Activated CD4-positive, alpha-beta T cell treated with anti-CD3 and anti-CD28 coated beads, Interleukin-2, amount 10 ng/mL, durations not matched to agents 24 days and 14 days (primary cell): ENCODE measurements around the gene ITGAX. TPM values are rescaled to one million over a fixed set of nuclear protein-coding genes. Genes with fewer than 3 reads are reported as not detected.
"Not testable (repeated sequence)": the region's sequence is repeated elsewhere in the genome, so short reads cannot be mapped to it uniquely, and the experiment has no call there.

Experiments
- DNase-seq: peaks from one replicate; pipeline ENCODE4 v3.0.0; 2022
- H3K27ac Mint-ChIP-seq: one replicate; pipeline ENCODE4 v1.8.0; 2022; ENCODE audit warnings: mild to moderate bottlenecking, mixed read lengths
- H3K27me3 Mint-ChIP-seq: one replicate; pipeline ENCODE4 v1.8.0; 2022; ENCODE audit warnings: mixed read lengths
- H3K36me3 Mint-ChIP-seq: one replicate; pipeline ENCODE4 v1.8.0; 2022; ENCODE audit warnings: low read depth, mild to moderate bottlenecking, mixed read lengths
- H3K4me1 Mint-ChIP-seq: one replicate; pipeline ENCODE4 v1.8.0; 2021; ENCODE audit warnings: mixed read lengths
- H3K4me3 Mint-ChIP-seq: one replicate; pipeline ENCODE4 v1.8.0; 2022; ENCODE audit warnings: mild to moderate bottlenecking, moderate library complexity, mixed read lengths
- H3K9me3 Mint-ChIP-seq: one replicate; pipeline ENCODE4 v1.8.0; 2021; ENCODE audit warnings: mixed read lengths
- intact Hi-C: fragments of 100-400 bp; cut with micrococcal nuclease; formaldehyde crosslinking; loops from one replicate; pipeline ENCODE4 v1.15.1; 2023
- total RNA-seq: library from RNA; stranded (reverse); gene quantifications from 2 replicates; pipeline ENCODE4 v1.2.3, GENCODE V29; 2022

The ITGAX gene
- 44.3 and 45.9 TPM in 2 replicates for total RNA-seq

GRCh38 chr16:31354394-31355291, at the start of gene ITGAX:
TSS of gene ITGAX (plus strand) at chr16:31355176. CDS start at chr16:31355255, 79 bp downstream.
- Mint-ChIP-seq H3K27ac (peak within 1 kb of the TSS; percentile 95), H3K9me3 (no peaks in the 10 kb centered on the region), H3K36me3 (peaks cover 2% of the 10 kb centered on the region), H3K4me3 (peak within 1 kb of the TSS; percentile 91), H3K4me1 (peaks cover 56% of the 10 kb centered on the region), H3K27me3 (no peaks in the 10 kb centered on the region)
- peak; percentile 92 for DNase-seq
- intact Hi-C loops: loop anchor here (1.0 to 10.0 kb wide), 6 partner anchors 32 to 520 kb away; partner anchors contain the start of gene ZNF267

DNA sequence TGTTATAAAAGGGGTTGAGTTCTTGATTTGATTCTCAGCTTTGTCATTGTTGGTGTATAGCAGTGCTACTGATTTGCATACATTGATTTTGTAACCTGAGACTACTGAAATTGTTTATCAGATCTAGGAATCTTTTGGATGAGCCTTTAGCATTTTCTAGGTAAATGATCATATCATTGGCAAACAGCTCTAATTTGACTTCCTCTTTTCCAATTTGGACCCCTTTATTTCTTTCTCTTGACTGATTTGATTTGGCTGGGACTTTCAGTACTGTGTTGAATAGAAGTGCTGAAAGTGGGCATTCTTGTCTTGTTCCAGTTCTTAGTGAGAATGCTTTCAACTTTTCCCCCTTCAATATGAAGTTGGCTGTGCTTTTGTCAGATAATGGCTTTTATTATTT, 49.8 kb upstream of the ITGAX start:
- H3K9me3 Mint-ChIP-seq: no peaks in the 10 kb centered on the region
- no peak overlapping the region for H3K27ac Mint-ChIP-seq
- DNase-seq: no peak
- intact Hi-C loops: no loop called here
- H3K27me3 Mint-ChIP-seq: peaks cover 35% of the 10 kb centered on the region
- peaks cover 8% of the 10 kb centered on the region for H3K4me1 Mint-ChIP-seq
- peaks cover 15% of the 10 kb centered on the region for H3K36me3 Mint-ChIP-seq
- no peak overlapping the region for H3K4me3 Mint-ChIP-seq

DNA sequence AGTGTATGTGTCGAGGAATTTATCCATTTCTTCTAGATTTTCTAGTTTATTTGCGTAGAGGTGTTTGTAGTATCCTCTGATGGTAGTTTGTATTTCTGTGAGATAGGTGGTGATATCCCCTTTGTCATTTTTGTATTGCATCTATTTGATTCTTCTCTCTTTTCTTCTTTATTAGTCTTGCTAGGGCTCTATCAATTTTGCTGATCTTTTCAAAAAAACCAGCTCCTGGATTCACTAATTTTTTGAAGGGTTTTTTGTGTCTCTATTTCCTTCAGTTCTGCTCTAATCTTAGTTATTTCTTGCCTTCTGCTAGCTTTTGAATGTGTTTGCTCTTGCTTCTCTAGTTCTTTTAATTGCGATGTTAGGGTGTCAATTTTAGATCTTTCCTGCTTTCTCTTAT, 46.6 kb upstream of the ITGAX start:
- H3K27ac Mint-ChIP-seq, H3K4me1 Mint-ChIP-seq, H3K4me3 Mint-ChIP-seq, intact Hi-C loops, DNase-seq, H3K9me3 Mint-ChIP-seq: not testable (repeated sequence)
- H3K27me3 Mint-ChIP-seq: peaks cover 33% of the 10 kb centered on the region
- H3K36me3 Mint-ChIP-seq: peaks cover 24% of the 10 kb centered on the region

DNA sequence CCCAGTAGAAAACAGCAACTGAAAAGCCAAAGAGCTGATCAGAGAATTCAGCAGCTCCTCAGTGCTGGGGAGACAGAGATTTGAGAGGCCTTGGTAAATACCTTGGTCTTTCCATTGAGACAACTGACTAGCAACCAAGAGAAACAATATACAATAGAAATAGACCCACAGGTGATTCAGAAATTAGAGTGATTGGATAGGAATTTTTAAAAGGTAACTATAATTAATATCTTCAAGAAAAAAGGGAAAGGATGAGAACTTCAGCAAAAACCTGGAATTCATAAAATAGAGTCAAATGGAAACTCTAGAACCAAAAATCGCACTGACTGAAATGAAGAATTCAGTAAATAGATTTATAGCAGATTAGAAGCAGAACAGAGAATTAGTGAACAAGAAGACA, 32.5 kb upstream of the ITGAX start:
- Mint-ChIP-seq H3K27me3 (peaks cover 9% of the 10 kb centered on the region), H3K4me3 (no peak overlapping the region), H3K36me3 (peaks cover 42% of the 10 kb centered on the region), H3K9me3 (peaks cover 12% of the 10 kb centered on the region), H3K27ac (no peak overlapping the region), H3K4me1 (peaks cover under 1% of the 10 kb centered on the region)
- DNase-seq: no peak
- intact Hi-C loops: no loop called here

DNA sequence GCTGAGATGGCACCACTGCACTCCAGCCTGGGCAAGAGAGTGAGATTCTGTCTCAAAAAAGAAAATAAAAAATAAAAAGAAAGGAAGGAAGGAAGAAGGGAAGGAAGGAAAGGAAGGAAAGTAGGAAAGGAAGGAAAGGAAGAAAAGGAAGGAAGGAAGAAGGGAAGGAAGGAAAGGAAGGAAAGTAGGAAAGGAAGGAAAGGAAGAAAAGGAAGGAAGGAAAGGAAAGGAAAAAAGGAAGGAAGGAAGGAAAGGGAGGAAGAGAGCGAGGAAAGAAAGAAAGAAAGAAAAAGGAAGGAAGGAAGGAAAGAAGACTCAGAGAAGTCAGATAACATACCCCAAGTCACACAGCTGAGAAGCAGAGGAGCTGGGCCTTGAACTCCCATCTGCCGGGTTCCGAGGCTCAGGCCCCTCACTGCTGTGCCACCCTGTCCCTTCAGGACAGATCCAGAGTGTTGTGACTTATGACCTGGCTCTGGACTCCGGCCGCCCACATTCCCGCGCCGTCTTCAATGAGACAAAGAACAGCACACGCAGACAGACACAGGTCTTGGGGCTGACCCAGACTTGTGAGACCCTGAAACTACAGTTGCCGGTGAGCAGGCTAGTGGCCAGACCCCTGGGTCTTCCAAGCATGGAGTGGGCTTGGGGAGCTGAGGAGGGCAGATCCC, 30.9 kb upstream of the ITGAX start:
- Mint-ChIP-seq H3K4me1 (peaks cover 9% of the 10 kb centered on the region), H3K4me3 (no peak overlapping the region), H3K36me3 (peaks cover 42% of the 10 kb centered on the region), H3K27me3 (peaks cover 4% of the 10 kb centered on the region), H3K9me3 (peaks cover 12% of the 10 kb centered on the region), H3K27ac (no peak overlapping the region)
- intact Hi-C loops: no loop called here
- no peak for DNase-seq

GRCh38 chr16:31325171-31325570, 29.8 kb upstream of the ITGAX start:
- peaks cover 44% of the 10 kb centered on the region for H3K36me3 Mint-ChIP-seq

DNA sequence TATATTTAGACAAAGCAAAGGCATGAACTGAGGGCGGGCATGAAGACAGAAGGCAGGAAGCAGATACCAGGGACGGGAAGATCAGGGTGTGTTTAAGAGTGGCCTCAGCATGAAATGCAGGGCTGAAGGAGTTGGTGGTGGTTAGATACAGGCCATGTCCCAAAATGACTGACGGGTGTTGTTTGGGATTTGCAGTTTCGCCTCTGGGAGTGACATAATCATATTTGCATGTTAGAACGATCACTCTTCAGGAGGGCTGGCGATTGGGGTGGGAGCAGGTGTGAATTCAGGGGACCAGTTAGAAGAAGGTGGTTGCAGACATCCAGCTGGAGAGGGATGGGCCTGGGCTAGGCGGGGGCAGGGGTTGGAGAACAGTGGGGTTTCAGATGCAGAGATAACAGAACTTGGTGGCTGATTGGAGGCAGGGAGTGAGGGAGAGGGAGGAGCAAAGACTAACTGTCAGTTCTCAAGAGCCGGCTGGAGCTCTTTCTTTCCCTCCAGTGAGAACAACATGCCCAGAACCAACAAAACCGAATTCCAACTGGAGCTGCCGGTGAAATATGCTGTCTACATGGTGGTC, 27.2 kb upstream of the ITGAX start:
- H3K27ac Mint-ChIP-seq: no peak overlapping the region
- no peak for DNase-seq
- intact Hi-C loops: no loop called here
- no peak overlapping the region for H3K4me3 Mint-ChIP-seq
- H3K27me3 Mint-ChIP-seq: peaks cover 8% of the 10 kb centered on the region
- H3K36me3 Mint-ChIP-seq: peaks cover 33% of the 10 kb centered on the region
- H3K9me3 Mint-ChIP-seq: peaks cover 3% of the 10 kb centered on the region
- peaks cover 16% of the 10 kb centered on the region for H3K4me1 Mint-ChIP-seq

More at GRCh38 chr16:31325171-31325570, 29.8 kb upstream of the ITGAX start:
- intact Hi-C loops: no loop called here
- Mint-ChIP-seq H3K4me3 (no peak overlapping the region), H3K4me1 (peaks cover 9% of the 10 kb centered on the region), H3K27ac (no peak overlapping the region), H3K27me3 (peaks cover 2% of the 10 kb centered on the region), H3K9me3 (peaks cover 12% of the 10 kb centered on the region)
- DNase-seq: no peak

DNA sequence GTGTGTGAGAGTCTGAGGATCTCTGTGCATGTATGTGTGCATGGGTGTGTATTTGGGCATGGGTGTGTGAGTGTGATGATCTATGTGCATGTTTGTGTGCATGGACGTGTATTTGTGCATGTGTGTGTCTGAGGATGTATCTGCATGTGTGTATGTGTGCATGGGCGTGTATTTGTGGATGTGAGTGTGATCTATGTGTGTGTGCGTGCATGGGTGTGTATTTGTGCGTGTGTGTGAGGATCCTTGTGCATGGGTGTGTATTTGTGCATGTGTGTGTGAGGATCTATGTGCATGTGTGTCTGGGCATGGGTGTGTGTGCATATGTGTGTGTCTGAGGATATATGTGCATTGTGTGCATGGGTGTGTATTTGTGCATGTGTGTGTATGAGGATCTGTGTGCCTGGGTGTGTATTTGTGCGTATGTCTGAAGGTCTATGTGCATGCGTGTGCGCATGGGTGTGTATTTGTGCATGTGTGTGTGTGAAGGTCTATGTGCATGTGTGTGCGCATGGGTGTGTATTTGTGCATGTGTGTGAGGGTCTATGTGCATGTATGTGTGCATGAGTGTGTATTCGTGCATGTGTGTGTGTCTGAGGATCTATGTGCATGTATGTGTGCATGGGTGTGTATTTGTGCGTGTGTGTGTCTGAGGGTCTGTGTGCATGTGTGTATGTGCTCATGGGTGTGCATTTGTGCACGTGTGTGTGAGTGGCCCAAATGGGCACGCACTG, 26.5 kb upstream of the ITGAX start:
- H3K36me3 Mint-ChIP-seq: peaks cover 29% of the 10 kb centered on the region
- no peaks in the 10 kb centered on the region for H3K9me3 Mint-ChIP-seq
- DNase-seq: no peak
- H3K4me3 Mint-ChIP-seq: no peak overlapping the region
- intact Hi-C loops: no loop called here
- peaks cover 6% of the 10 kb centered on the region for H3K27me3 Mint-ChIP-seq
- peaks cover 16% of the 10 kb centered on the region for H3K4me1 Mint-ChIP-seq
- no peak overlapping the region for H3K27ac Mint-ChIP-seq

DNA sequence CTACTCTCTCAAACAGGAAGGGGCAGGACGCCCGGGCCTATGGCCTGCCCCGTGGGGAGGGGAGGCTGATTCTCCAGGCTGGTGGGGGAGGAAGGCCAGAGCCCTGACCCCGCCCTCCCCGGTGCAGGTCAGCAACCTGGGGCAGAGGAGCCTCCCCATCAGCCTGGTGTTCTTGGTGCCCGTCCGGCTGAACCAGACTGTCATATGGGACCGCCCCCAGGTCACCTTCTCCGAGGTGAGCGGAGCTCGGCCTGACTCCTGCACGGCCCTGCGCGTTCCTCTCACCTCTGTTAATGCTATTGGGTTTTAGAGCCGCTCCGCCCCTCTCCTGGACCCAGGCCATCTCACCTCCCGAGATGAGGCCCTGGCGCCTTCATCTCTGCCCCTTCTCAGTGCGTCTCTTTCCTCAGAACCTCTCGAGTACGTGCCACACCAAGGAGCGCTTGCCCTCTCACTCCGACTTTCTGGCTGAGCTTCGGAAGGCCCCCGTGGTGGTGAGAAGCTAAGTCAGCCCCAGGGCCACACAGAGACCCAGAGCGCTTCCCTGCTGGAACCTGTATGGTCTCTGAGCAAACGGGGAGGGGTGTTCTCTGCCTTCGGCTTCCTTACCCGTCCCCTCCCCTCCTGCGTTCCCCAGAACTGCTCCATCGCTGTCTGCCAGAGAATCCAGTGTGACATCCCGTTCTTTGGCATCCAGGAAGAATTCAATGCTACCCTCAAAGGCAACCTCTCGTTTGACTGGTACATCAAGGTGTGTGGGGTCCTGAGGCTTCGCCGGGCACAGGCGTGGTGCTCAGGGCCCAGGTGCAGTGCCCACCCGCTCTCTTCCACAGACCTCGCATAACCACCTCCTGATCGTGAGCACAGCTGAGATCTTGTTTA, 25.1 kb upstream of the ITGAX start:
- peak overlapping the region; percentile 73 for H3K4me3 Mint-ChIP-seq
- no peak overlapping the region for H3K27ac Mint-ChIP-seq
- H3K9me3 Mint-ChIP-seq: no peaks in the 10 kb centered on the region
- H3K4me1 Mint-ChIP-seq: peaks cover 21% of the 10 kb centered on the region
- peaks cover 29% of the 10 kb centered on the region for H3K36me3 Mint-ChIP-seq
- intact Hi-C loops: no loop called here
- peaks cover 6% of the 10 kb centered on the region for H3K27me3 Mint-ChIP-seq
- no peak for DNase-seq

- H3K27ac Mint-ChIP-seq: peak overlapping the region; percentile 36
- H3K27me3 Mint-ChIP-seq: peaks cover 10% of the 10 kb centered on the region
- no peak for DNase-seq
- H3K36me3 Mint-ChIP-seq: peaks cover 23% of the 10 kb centered on the region
- intact Hi-C loops: no loop called here
- peak overlapping the region; percentile 73 for H3K4me3 Mint-ChIP-seq
- H3K4me1 Mint-ChIP-seq: peaks cover 21% of the 10 kb centered on the region
- H3K9me3 Mint-ChIP-seq: no peaks in the 10 kb centered on the region
Measured at GRCh38 chr16:31330553-31330890, 24.5 kb upstream of the ITGAX start.

DNA sequence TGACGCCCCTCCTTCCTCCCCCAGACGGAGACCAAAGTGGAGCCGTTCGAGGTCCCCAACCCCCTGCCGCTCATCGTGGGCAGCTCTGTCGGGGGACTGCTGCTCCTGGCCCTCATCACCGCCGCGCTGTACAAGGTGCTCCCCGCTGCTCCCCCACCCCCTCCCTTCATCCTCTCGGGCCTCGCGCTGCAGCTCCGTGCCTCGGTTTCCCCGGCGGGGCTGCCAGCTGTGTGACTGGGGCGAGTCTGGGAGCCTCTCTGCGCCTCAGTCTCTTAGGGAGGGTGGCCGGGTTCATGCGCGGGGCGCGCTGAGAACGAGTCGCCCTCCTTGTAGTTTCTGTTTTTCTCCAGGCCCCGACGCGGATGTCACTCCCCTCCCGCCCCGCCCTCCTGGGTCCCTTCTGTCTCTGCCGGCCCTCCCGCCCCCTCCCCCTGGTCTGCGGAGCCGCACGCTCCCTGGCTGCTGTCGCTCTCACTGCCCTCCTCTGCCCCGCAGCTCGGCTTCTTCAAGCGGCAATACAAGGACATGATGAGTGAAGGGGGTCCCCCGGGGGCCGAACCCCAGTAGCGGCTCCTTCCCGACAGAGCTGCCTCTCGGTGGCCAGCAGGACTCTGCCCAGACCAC, 23.7 kb upstream of the ITGAX start:
- H3K27ac Mint-ChIP-seq: no peak overlapping the region
- peaks cover 10% of the 10 kb centered on the region for H3K27me3 Mint-ChIP-seq
- intact Hi-C loops: no loop called here

DNA sequence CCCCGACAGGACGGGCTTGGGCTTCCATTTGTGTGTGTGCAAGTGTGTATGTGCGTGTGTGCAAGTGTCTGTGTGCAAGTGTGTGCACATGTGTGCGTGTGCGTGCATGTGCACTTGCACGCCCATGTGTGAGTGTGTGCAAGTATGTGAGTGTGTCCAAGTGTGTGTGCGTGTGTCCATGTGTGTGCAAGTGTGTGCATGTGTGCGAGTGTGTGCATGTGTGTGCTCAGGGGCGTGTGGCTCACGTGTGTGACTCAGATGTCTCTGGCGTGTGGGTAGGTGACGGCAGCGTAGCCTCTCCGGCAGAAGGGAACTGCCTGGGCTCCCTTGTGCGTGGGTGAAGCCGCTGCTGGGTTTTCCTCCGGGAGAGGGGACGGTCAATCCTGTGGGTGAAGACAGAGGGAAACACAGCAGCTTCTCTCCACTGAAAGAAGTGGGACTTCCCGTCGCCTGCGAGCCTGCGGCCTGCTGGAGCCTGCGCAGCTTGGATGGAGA, 23.1 kb upstream of the ITGAX start:
- peak overlapping the region; percentile 73 for H3K4me3 Mint-ChIP-seq
- peaks cover 19% of the 10 kb centered on the region for H3K36me3 Mint-ChIP-seq
- H3K27me3 Mint-ChIP-seq: peaks cover 10% of the 10 kb centered on the region
- peaks cover 21% of the 10 kb centered on the region for H3K4me1 Mint-ChIP-seq
- H3K9me3 Mint-ChIP-seq: no peaks in the 10 kb centered on the region
- DNase-seq: no peak
- H3K27ac Mint-ChIP-seq: no peak overlapping the region
- intact Hi-C loops: loop anchor here (2.0 kb wide), 1 partner anchor 129 kb away; the partner anchor contains the start of gene PYCARD

More for the DNA sequence above, 23.7 kb upstream of the ITGAX start:
- peaks cover 22% of the 10 kb centered on the region for H3K36me3 Mint-ChIP-seq
- H3K9me3 Mint-ChIP-seq: no peaks in the 10 kb centered on the region
- peak overlapping the region; percentile 73 for H3K4me3 Mint-ChIP-seq
- DNase-seq: peak; percentile 82
- peaks cover 21% of the 10 kb centered on the region for H3K4me1 Mint-ChIP-seq
